TTC549 (cell line): ENCODE measurements around the gene PITPNM2.

Source experiments
- FAIRE-seq: peaks from 2 replicates; lab custom pipeline; 2012; peaks lifted over from hg19 to GRCh38; lab: Jason Lieb, UNC

PITPNM2 gene

GRCh38 chr12:123150744-123151456 is at the start of gene PITPNM2:
PITPNM2 (minus strand) TSS chr12:123151090; CDS start chr12:123034590, 116,500 bp downstream.
- FAIRE-seq, result no peak

- FAIRE-seq, result no peak
Measured at GRCh38 chr12:123200414-123200813, 49.5 kb upstream of the PITPNM2 start.

GRCh38 chr12:123199936-123200335 is 49.0 kb upstream of the PITPNM2 start:
- FAIRE-seq, result no peak

DNA sequence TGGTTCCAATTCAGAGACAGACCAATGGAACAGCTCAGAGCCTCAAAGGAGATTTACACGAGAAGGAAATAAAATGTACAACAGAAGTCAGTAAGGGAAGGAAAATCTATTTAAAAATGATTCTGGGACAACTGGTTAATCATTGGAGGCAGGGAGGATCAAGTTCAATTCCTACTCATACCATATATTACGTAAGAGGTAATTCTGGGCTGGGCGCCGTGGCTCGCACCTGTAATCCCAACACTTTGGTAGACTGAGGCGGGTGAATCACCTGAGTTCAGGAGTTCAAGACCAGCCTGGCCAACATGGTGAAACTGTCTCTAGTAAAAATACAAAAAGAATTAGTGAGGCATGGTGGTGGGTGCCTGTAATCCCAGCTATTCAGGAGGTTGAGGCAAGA is 36.7 kb upstream of the PITPNM2 start:
- FAIRE-seq, result no peak

- no peak for FAIRE-seq
Measured at GRCh38 chr12:123180171-123180570, 29.3 kb upstream of the PITPNM2 start.

DNA sequence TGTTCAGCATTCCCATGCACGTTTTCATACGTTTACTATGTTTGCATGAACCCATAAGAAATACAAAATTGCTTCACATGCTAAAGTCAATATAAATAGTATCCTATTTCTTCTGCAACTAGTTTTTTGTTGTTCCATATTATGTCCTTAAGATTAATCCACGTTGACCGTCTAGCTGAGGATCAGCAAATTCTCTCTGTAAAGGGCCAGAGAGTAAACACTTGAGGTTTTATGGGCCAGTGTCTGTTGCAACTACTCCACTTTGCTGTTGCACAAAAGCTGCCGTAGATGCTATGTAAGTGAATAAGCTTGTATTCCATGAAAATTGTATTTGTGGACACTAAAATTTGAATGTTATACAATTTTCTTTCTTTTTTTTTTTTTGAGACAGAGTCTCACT is 21.1 kb upstream of the PITPNM2 start:
- FAIRE-seq, result no peak

DNA sequence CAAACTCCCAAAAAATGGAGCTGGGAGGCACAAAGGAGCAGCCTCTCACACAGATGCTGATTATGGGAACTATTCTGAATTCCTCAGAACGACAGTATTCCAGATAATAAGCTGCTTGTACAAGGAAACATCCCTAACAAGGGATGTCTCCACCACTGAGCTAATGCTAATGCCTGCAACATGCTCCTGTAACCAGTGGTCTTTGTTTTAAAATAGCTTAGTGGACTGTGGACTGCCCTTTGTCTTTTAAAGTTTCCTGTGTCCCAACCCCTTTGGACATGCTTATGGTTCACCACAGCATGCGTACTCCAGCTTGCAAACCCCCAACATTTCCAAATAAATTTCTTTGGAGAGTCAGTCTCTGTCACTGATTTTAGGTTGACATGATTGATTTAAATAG is 16.4 kb upstream of the PITPNM2 start:
- FAIRE-seq, result no peak

DNA sequence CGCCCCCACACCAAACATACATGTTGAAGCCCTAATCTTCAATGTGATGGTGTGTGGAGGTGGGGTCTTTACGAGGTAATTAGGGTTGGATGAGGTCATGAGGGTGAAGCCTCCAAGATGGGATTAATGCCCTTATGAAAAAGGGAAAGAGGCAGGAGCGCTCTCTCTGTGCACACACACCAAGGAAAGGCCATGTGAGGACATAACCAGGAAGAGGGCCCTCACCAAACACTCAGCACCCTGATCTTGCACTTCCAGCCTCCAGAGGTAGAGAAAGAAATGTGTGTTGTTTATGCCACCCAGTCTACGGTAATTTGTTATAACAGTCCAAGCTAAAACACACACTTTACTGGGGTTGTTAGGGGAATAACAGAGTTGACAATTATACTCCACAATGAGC is 14.6 kb upstream of the PITPNM2 start:
- FAIRE-seq, result no peak

DNA sequence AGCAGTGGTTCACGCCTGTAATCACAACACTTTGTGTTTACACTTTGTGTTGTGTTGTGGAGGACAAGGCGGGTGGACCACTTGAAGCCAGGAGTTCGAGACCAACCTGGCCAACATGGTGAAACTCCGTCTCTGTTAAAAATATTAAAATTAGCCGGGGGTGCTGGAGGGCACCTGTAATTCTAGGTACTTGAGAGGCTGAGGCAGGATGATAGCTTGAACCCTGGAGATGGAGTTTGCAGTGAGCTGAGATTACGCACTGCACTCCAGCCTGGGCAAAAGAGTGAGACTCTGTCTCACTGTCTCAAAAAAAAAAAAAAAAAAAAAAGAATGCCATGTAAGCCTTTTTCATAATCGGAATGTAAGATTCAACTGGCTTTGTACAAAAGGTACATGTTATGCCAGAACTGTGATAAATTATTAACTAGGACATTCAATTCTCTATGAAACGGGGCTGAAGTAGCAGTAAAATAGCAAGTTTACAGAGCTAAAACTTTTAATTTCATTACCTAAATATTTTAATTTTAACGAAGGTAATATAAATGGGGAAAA is 13.9 kb upstream of the PITPNM2 start:
- FAIRE-seq, result no peak

GRCh38 chr12:123164222-123164621 is 13.3 kb upstream of the PITPNM2 start:
- FAIRE-seq, result no peak

- FAIRE-seq, result no peak
Measured at GRCh38 chr12:123163227-123163626, 12.3 kb upstream of the PITPNM2 start.

DNA sequence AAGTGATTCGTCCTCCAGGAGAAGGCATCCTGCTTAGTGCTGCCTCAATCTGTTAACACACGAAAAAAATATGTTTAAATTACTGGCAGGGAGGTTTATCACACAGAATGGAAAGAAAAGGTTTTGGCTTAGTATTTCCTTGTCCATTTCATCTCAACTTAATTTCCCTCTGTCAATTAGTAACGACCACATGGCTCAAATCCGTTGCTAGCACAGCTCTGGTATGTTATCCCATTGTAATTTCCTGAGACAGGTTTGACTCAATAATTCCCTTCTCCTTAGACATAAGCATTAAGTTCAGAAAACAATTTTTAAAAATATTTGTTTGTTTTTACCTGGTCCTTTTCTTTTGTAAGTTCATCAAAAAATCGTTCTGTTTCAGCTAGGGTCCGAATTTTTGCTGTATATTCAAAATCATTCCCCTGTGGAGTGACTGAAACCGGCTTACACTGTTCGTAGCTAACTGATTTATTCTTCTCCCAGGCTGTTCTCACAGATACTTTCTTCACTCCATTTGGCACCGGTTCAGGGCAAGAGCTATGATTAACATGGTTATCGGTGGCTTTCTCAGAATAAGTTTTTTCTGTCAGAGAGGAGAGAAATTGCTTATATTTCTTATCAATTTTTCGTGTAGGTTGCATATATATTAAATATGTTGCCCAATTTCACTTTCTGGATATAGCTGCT is 10.1 kb upstream of the PITPNM2 start:
- no peak for FAIRE-seq

- no peak for FAIRE-seq
Measured at GRCh38 chr12:123153906-123154305, 3.0 kb upstream of the PITPNM2 start.

GRCh38 chr12:123152833-123153232 is 1.9 kb upstream of the PITPNM2 start:
- no peak for FAIRE-seq

DNA sequence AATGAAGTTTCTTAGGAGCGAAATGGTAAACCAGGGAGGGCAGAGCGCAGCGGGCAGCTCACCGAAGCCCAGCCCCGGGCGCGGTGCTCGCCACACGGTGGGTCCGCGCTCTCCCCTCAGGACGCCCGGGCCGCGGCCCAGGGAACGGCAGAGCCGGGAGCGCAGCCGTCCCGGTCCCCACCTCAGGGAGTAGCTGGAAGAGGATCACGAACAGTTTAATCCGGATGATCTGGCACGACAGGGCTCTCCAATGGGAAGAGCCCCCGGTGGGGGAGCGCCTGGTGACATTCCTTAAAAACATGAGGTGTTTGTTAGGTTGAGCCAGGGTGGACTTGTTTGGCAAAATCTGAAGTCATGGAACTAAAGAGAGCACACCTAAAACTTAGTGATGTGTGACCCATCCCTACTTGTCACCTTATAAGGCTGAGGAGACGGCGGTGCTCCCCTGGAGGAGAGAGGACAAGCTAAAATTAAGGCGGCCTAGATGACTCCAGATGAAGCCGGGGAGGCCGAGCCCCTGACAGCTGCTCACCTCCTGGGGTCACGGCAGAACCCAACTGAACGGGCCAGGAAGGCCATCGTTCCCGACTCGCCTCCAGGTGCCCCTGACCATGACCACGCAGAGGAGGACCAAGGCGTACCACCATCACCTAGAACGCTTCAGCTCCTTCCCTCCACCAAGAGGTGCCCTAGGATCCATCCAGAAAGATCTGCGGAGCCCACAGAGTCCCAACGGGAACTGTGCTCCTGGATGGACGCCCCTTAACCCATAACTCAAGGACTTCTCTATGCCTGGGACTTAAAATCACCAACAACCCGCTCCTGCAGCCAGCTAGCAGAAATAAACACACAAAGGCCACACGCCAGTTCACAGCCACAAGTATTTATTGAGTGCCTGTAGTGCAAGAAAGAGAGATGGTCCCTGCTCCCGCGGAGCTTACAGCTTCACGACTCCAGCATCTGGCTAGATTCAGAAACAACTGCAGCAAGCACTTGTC is 866 bp upstream of the PITPNM2 start:
- no peak for FAIRE-seq

DNA sequence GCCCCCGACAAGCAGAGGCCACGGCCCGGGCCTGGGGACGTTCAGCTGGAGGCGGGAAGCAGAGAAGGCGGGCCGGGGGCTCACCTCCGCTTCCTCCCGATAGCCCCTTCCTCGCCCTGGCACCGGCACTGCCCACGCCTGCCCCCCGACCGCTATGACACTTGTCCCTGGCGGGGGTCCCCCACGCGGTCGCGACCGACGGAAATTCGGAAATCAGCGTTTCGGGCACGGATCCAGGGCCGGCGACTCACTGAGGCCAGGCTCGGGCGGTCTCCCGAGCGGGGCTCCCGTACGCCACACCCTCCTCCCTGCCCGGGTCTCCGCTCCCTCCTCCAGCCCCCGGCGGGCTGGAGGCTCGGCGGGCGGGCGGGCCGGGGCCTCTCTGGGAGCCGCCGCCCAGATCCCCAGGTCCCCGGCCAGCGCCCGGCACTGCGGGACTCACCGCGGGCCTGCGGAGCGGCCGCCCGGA is 581 bp downstream of the PITPNM2 start:
- no peak for FAIRE-seq

DNA sequence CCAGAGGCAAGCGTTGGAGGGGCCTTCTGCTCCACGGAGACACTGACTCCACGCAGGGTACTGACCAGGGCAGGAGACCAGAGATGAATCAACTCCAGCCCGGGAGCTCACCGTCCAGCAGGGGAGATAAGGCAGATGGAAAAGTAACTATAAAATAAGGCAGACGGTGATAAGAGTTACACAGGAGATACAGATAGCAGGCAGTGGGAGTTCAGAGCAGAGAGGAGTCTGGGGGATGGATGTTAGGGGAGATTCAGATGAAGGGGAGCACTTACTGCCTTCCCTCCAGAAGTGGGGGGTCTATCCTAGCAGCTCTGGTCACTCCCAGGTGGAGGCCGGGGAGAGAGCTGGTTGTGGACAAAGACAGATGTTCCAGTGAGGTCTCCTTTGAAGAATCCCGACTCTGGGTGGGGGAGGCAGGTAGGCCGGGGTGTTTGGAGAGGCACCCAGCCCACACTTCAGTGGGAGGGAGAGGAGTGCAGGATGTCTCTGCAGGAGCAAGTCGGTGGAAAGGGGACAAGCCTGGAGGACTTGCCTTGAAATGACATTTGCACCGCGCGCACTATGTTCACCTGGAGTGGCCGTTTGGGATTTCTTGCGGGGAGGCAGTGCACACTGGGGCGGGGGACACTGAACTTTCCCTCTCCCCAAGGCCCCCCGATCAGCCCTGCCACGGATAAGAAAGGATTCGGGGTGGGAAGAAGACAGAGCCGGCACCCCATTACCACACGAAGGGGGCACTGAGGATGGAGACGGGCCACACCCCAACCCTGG is 1.2 kb downstream of the PITPNM2 start:
- FAIRE-seq, result no peak

GRCh38 chr12:123149088-123149487 is 1.8 kb downstream of the PITPNM2 start:
- no peak for FAIRE-seq

DNA sequence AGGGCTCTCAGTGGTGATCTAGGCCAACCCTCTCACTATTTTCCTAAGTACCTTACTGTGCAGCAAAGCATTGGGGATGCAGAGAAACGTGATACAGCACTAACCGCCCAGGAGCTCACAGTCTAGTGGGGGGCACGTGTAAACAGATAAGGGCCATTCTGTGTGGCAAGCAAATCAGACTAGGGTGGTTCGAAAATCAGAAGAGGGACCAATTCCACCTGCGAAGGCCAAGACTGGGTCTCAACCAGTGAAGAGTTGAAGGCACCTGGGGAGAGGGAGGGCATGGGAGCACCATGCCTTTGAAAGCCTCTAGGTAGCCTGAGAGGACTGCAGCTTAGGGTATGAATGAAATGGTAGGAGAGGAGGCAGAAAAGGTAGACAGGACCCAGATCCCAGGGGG is 2.2 kb downstream of the PITPNM2 start:
- FAIRE-seq, result no peak

- FAIRE-seq, result no peak
Measured at GRCh38 chr12:123148223-123148622, 2.7 kb downstream of the PITPNM2 start.

GRCh38 chr12:123145211-123145610 is 5.7 kb downstream of the PITPNM2 start:
- no peak for FAIRE-seq
